H9 (cell line): ENCODE data around the gene LPAR3. TPM values are rescaled to one million over a fixed set of nuclear protein-coding genes. Genes with fewer than 3 reads are reported as not detected.

Source experiments
- DNase-seq: peaks from one replicate; pipeline ENCODE4 v3.0.0-alpha.2; 2017
- H2AFZ ChIP-seq: one replicate; pipeline ENCODE4 v1.6.1; 2013; ENCODE audit warnings: mild to moderate bottlenecking, low read length, control low read depth, moderate library complexity
- H2AK5ac ChIP-seq: 2 replicates; pipeline ENCODE4 v1.6.1; 2013; ENCODE audit warnings: low read length, control low read depth, mixed read lengths; ENCODE audit not compliant: insufficient read length
- H2BK120ac ChIP-seq: one replicate; pipeline ENCODE4 v1.6.1; 2013; ENCODE audit warnings: low read depth, mild to moderate bottlenecking, low read length, control low read depth, inconsistent platforms; ENCODE audit not compliant: poor library complexity, severe bottlenecking
- H2BK12ac ChIP-seq: 2 replicates; pipeline ENCODE4 v1.6.1; 2013; ENCODE audit warnings: low read length, control low read depth, mixed read lengths, low read depth; ENCODE audit not compliant: insufficient read length
- H2BK15ac ChIP-seq: 2 replicates; pipeline ENCODE4 v1.6.1; 2013; ENCODE audit warnings: low read depth, low read length, control low read depth
- H2BK20ac ChIP-seq: one replicate; pipeline ENCODE4 v1.6.1; 2013; ENCODE audit warnings: low read depth, mild to moderate bottlenecking, low read length, control low read depth, inconsistent platforms; ENCODE audit not compliant: poor library complexity, severe bottlenecking
- H2BK5ac ChIP-seq: 2 replicates; pipeline ENCODE4 v1.6.1; 2013; ENCODE audit warnings: low read length, control low read depth, mixed read lengths; ENCODE audit not compliant: insufficient read length
- H3K14ac ChIP-seq: 2 replicates; pipeline ENCODE4 v1.6.1; 2013; ENCODE audit warnings: low read length, control low read depth; ENCODE audit not compliant: insufficient read depth
- H3K18ac ChIP-seq: 2 replicates; pipeline ENCODE4 v1.6.1; 2013; ENCODE audit warnings: low read depth, mild to moderate bottlenecking, mixed read lengths, low read length, control low read depth; ENCODE audit not compliant: insufficient read length
- H3K23ac ChIP-seq: 2 replicates; pipeline ENCODE4 v1.6.1; 2013; ENCODE audit warnings: low read length, control low read depth, mixed read lengths, low read depth; ENCODE audit not compliant: insufficient read length
- H3K23me2 ChIP-seq: 2 replicates; pipeline ENCODE4 v1.6.1; 2013; ENCODE audit warnings: low read depth, mild to moderate bottlenecking, mixed read lengths, low read length, control low read depth; ENCODE audit not compliant: insufficient read length, poor library complexity, severe bottlenecking
- H3K27ac ChIP-seq: 2 replicates; pipeline ENCODE4 v1.5.1; 2013; ENCODE audit warnings: low read length, control low read depth, mixed read lengths, low read depth; ENCODE audit not compliant: insufficient read length
- H3K27me3 ChIP-seq: 2 replicates; pipeline ENCODE4 v1.6.1; 2013; ENCODE audit warnings: low read length, control low read depth, inconsistent platforms; ENCODE audit not compliant: insufficient read depth
- H3K4ac ChIP-seq: 2 replicates; pipeline ENCODE4 v1.6.1; 2013; ENCODE audit warnings: low read depth, mild to moderate bottlenecking, control low read depth, inconsistent platforms, low read length, moderate library complexity
- H3K4me1 ChIP-seq: 2 replicates; pipeline ENCODE4 v1.6.1; 2013; ENCODE audit warnings: low read length, control low read depth, inconsistent platforms; ENCODE audit not compliant: insufficient read depth
- H3K4me2 ChIP-seq: 2 replicates; pipeline ENCODE4 v1.6.1; 2013; ENCODE audit warnings: low read length, control low read depth, mixed read lengths; ENCODE audit not compliant: insufficient read length, insufficient read depth
- H3K56ac ChIP-seq: 2 replicates; pipeline ENCODE4 v1.6.1; 2013; ENCODE audit warnings: low read depth, mild to moderate bottlenecking, mixed read lengths, low read length, control low read depth; ENCODE audit not compliant: insufficient read length
- H3K79me1 ChIP-seq: 2 replicates; pipeline ENCODE4 v1.6.1; 2013; ENCODE audit warnings: low read depth, mild to moderate bottlenecking, moderate library complexity, low read length, control low read depth, inconsistent platforms; ENCODE audit not compliant: insufficient read depth, poor library complexity, severe bottlenecking
- H3K79me2 ChIP-seq: 2 replicates; pipeline ENCODE4 v1.6.1; 2013; ENCODE audit warnings: low read length, control low read depth, inconsistent platforms; ENCODE audit not compliant: insufficient read depth
- H3K9ac ChIP-seq: 2 replicates; pipeline ENCODE4 v1.6.1; 2013; ENCODE audit warnings: low read length, control low read depth, mixed read lengths; ENCODE audit not compliant: insufficient read length; ENCODE audit errors: extremely low read depth
- H3K9me3 ChIP-seq: one replicate; pipeline ENCODE4 v1.6.1; 2013; ENCODE audit warnings: low read depth, low read length, inconsistent platforms; ENCODE audit not compliant: control insufficient read depth
- H3T11ph ChIP-seq: one replicate; pipeline ENCODE4 v1.6.1; 2013; ENCODE audit warnings: mild to moderate bottlenecking, low read length, control low read depth, inconsistent platforms
- H4K20me1 ChIP-seq: one replicate; pipeline ENCODE4 v1.6.1; 2013; ENCODE audit not compliant: control insufficient read depth, insufficient read length, insufficient read depth
- H4K5ac ChIP-seq: 2 replicates; pipeline ENCODE4 v1.6.1; 2013; ENCODE audit warnings: low read depth, mild to moderate bottlenecking, mixed read lengths, low read length, control low read depth; ENCODE audit not compliant: insufficient read length
- H4K8ac ChIP-seq: replicated peaks from 2 replicates; pipeline ENCODE4 v1.6.1; 2013; ENCODE audit warnings: low read length, control low read depth, mixed read lengths, low read depth; ENCODE audit not compliant: insufficient read length
- H4K91ac ChIP-seq: 2 replicates; pipeline ENCODE4 v1.6.1; 2013; ENCODE audit warnings: low read depth, mild to moderate bottlenecking, moderate library complexity, mixed read lengths, low read length, control low read depth; ENCODE audit not compliant: insufficient read length
- H3K27ac Mint-ChIP-seq, 3 experiments: 2 replicates in 2 of 3; 3 replicates in 1 of 3; pipeline ENCODE4 v1.8.0; 2020 to 2021; ENCODE audit warnings: mixed read lengths in 3 of 3, mild to moderate bottlenecking in 1 of 3, moderate library complexity in 1 of 3
- H3K27me3 Mint-ChIP-seq: 2 replicates; pipeline ENCODE4 v1.8.0; 2021; ENCODE audit warnings: low read depth, mild to moderate bottlenecking, moderate library complexity, mixed read lengths
- H3K36me3 Mint-ChIP-seq, 3 experiments: 2 replicates in 2 of 3; 3 replicates in 1 of 3; pipeline ENCODE4 v1.8.0; 2020 to 2021; ENCODE audit warnings: low read depth in 3 of 3, mixed read lengths in 3 of 3; ENCODE audit not compliant: insufficient read depth in 1 of 3
- H3K4me1 Mint-ChIP-seq, 2 experiments: 2 replicates each; pipeline ENCODE4 v1.8.0; 2020; ENCODE audit warnings: mixed read lengths in 2 of 2
- H3K4me3 Mint-ChIP-seq, 2 experiments: 2 replicates in 1 of 2; 3 replicates in 1 of 2; pipeline ENCODE4 v1.8.0; 2020 to 2021; ENCODE audit warnings: mild to moderate bottlenecking in 2 of 2, mixed read lengths in 2 of 2, moderate library complexity in 1 of 2
- H3K9me3 Mint-ChIP-seq, 2 experiments: 2 replicates in 1 of 2; 3 replicates in 1 of 2; pipeline ENCODE4 v1.8.0; 2020; ENCODE audit warnings: mild to moderate bottlenecking in 2 of 2, mixed read lengths in 2 of 2, moderate library complexity in 1 of 2
- WGBS: extraction: QIAGEN DNeasy Blood & Tissue Kit; methylation state at CpG from one replicate; pipeline ENCODE4 v1.1.7; 2013; ENCODE audit warnings: missing lambda C conversion rate, low lambda C conversion rate, mixed read lengths; ENCODE audit not compliant: insufficient read length; ENCODE audit errors: extremely low coverage; 5-methylcytosine and 5-hydroxymethylcytosine counted together
- total RNA-seq: library from RNA; stranded (reverse); gene quantifications from 2 replicates; pipeline ENCODE4 v1.2.1, GENCODE V29; 2021
- TF ChIP-seq, protein P1 (sequence below): fragments of 200-600 bp; sonication (generic); conservative IDR thresholded peaks from 3 replicates; pipeline ENCODE4 v1.8.0; 2021; ENCODE audit warnings: antibody characterized with exemption, mild to moderate bottlenecking

LPAR3 gene
- total RNA-seq, 1 experiment from 2014 or later, result 3.0 TPM

GRCh38 chr1:84928979-84929378, 36.0 kb upstream of the LPAR3 start:
- Mint-ChIP-seq H3K27ac (no peak overlapping the region), H3K27me3 (no peaks in the 10 kb centered on the region), H3K4me1 (no peaks in the 10 kb centered on the region; a peak in 1 of 4 replicates), H3K4me3 (no peak overlapping the region), H3K9me3 (no peaks in the 10 kb centered on the region), H3K36me3 (no peaks in the 10 kb centered on the region)
- no CpG with 5 or more reads among the region's 4 CpGs for WGBS
- no peak overlapping the region for H4K5ac ChIP-seq
- no peak overlapping the region for H3T11ph ChIP-seq
- H2AK5ac ChIP-seq, result no peak overlapping the region
- no peak overlapping the region for H3K56ac ChIP-seq
- no peak overlapping the region for H2BK15ac ChIP-seq
- no peak overlapping the region for H3K4me2 ChIP-seq
- no peaks in the 10 kb centered on the region for H3K9me3 ChIP-seq
- H3K9ac ChIP-seq, result no peak overlapping the region
- H2BK12ac ChIP-seq, result no peak overlapping the region
- H3K27me3 ChIP-seq, result no peaks in the 10 kb centered on the region
- no peak overlapping the region for H4K91ac ChIP-seq
- H4K20me1 ChIP-seq, result no peaks in the 10 kb centered on the region
- no peaks in the 10 kb centered on the region for H3K79me2 ChIP-seq
- no peaks in the 10 kb centered on the region for H3K23me2 ChIP-seq
- peaks cover 3% of the 10 kb centered on the region; the same call in 1 of the 2 replicates for H3K4me1 ChIP-seq
- H2BK120ac ChIP-seq, result no peak overlapping the region
- no peak overlapping the region for H2AFZ ChIP-seq
- no peak overlapping the region for H3K27ac ChIP-seq
- H3K23ac ChIP-seq, result no peak overlapping the region
- no peak overlapping the region for H3K14ac ChIP-seq
- TF ChIP-seq, protein P1, sequence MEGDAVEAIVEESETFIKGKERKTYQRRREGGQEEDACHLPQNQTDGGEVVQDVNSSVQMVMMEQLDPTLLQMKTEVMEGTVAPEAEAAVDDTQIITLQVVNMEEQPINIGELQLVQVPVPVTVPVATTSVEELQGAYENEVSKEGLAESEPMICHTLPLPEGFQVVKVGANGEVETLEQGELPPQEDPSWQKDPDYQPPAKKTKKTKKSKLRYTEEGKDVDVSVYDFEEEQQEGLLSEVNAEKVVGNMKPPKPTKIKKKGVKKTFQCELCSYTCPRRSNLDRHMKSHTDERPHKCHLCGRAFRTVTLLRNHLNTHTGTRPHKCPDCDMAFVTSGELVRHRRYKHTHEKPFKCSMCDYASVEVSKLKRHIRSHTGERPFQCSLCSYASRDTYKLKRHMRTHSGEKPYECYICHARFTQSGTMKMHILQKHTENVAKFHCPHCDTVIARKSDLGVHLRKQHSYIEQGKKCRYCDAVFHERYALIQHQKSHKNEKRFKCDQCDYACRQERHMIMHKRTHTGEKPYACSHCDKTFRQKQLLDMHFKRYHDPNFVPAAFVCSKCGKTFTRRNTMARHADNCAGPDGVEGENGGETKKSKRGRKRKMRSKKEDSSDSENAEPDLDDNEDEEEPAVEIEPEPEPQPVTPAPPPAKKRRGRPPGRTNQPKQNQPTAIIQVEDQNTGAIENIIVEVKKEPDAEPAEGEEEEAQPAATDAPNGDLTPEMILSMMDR, result no peak
- DNase-seq, result no peak
- H3K4ac ChIP-seq, result no peak overlapping the region
- H2BK5ac ChIP-seq, result no peak overlapping the region
- no peaks in the 10 kb centered on the region for H3K79me1 ChIP-seq
- H4K8ac ChIP-seq, result no peak overlapping the region
- no peak overlapping the region for H3K18ac ChIP-seq
- H2BK20ac ChIP-seq, result no peak overlapping the region
